ENCODE measurements around the gene NOX3.

NOX3 gene

DNA sequence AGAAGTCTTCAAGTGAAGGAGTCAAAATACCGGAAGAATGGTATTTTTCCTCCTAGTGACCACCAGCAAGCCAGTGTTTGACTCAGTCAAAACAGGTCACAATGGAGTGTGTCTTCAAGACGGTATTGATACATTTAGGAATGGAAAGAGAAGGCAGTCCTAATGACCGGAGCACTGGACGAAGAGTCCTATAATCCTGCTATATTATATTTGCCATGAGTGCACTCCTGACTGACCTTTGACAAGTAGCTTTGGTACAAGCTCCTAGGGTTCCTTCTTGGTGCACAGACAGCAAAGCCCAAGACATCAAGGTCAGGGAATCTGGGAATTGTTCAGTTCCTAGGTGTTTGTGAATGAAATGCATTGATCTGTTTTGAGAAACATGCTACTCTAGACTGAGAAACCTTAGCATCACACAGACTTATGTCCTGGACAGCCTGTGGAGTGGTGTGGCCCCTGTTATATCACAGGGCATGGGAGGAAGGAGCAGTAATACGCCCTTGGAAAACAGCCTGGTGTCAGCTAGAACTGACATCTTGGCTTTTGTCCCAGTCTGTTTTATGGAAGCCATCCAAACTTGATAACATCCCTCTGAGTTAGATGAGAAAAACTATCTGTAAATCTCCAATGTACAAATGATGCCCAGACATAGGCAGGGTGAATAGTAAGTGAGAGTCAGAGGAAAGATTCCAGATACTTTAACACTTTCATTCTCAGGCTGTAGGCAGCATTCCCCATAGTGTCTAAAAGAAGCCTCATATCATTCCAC lies 18.5 kb downstream of the NOX3 start:
- in situ Hi-C loops (cut with MboI; ENCODE audit: low sequenced_read_pairs) = no loop called here

DNA sequence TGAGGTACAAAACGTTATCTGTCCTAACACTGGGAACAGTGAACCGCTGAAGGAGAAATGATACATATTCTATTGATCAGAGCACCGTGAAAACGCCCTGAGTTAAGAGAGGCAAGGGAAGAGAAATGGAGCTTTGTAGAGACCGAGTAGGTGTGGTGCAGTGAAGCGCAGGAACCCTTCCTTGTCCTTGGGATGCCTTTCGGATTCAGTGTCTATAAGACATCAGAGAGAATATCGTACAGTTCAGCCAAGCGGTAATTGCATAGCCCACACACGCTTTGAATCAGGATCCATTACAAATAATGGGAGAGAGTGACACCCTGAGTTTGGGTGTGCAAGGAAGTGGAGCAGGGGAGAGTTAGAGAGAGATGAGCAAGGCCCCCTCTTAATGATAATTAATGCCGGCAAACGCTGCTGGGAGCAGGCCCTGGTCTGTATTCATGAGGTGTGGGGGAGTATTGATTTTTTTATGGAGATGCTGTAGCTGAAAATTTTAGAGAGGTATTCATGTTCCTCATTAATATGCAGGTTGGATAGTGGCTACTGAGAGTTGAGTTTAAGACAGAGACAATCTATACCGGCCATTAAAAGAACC lies 20.7 kb downstream of the NOX3 start:
- in situ Hi-C loops (cut with MboI; ENCODE audit: low sequenced_read_pairs) = no loop called here

DNA sequence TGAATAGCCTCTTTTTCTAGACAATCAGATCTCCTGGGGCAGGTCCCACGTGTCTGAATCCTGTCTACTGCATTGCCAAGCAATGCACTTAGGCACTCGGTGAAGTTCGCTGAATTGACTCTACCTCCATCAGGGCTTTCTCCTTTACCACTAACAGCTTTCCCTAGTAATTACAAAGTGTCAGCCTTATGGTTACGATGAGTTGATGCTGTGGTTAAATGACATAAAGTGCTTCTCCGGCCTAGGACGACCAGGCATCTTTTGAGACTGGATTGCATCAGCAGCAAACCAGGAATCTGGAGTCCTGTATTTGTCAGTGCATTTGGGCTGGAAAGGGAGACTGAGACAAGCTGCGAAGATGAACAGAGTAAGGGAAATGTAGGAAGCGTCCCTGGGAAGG lies 21.5 kb downstream of the NOX3 start:
- in situ Hi-C loops (cut with MboI; ENCODE audit: low sequenced_read_pairs) = no loop called here

DNA sequence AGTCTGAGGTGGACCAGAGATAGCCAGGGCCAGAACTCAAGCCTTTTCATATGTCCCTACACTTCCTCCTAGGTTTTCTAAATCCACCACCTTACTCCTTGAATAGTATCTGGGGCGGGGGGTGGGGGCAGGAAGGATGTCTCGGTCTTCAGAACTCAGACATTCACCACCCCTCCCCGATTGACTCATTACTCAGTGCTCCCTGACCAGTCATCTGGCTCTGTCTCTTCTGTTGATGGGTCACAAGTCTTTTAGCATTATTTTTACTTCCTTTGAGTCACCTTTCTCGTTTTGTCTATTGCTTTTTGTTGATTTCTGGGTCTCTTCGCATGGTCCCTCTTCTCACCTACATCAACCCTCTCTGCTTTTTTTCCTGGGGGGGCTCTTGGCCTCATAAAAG lies 23.3 kb downstream of the NOX3 start:
- in situ Hi-C loops (cut with MboI; ENCODE audit: low sequenced_read_pairs) = no loop called here

DNA sequence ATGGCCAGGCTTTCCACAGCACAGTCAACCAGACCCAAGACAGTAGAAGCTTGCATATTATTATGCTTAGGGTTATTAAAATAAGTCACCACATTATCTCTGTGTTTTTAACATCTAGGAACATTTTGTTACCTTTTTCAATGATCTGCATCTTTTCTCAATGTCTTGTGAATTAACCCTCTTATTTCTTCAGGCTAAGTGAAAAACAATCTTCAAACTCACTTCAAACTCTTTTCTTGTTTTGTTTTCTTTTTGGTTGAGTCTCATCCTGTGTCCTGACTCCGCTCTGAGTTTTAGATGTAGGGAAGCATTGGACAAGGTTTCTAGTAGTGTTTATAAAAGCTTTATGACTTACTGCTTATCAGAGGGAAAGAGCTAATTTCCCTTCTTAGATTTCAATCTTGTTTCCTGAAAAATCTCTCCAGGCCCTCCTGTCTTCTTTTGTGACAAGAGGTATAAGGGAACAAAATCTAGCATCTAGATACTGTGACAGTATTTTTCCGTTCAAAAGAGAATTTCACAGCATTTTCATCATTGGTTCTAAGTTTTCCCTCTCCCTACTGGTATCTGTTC lies 26.2 kb downstream of the NOX3 start:
- in situ Hi-C loops (cut with MboI; ENCODE audit: low sequenced_read_pairs) = no loop called here

DNA sequence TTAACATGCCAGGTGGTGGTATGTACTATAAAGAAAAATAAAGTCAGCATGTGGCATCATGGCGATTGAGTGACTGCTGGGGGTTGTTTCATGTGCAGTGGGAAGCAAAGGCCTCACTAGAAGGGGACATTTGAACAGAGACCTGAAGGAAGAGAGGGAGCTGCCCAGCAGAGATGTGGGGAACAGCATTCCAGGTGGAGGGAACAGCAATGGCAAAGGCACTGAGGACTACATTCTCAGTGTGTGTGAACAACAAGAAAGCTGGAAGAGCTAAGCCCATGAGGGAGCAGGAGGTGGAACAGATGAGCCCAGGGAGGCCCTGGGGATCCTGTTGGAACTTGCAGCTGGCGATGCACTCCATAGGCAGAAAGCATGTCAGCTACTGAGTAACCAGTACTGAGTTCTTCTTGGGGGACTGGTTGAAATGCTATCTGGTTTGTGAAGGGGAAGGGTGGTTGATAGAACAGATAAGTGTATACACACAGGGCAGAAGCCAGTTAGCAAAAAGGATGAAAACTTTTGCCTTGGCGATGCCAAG lies 29.2 kb downstream of the NOX3 start:
- in situ Hi-C loops (cut with MboI; ENCODE audit: low sequenced_read_pairs) = no loop called here

DNA sequence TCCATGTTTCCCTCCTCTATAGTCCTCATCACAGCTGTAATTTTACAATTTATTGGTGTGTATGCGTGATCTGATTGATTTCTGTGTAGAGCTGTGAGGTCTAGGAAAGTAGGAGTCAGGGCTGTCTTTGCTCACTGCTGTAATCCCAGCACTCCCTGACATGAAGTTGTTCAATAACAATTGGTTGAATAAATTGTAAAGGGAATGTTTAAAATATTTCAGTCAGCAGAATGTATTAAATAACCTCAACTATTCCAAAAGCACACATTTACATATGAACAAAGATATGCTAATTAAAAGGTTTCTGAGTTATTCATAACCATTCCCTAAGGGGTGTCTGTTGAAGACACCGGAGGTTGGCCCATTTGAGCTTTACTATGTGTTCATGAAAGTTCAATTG lies 31.5 kb downstream of the NOX3 start:
- in situ Hi-C loops (cut with MboI; ENCODE audit: low sequenced_read_pairs) = no loop called here

DNA sequence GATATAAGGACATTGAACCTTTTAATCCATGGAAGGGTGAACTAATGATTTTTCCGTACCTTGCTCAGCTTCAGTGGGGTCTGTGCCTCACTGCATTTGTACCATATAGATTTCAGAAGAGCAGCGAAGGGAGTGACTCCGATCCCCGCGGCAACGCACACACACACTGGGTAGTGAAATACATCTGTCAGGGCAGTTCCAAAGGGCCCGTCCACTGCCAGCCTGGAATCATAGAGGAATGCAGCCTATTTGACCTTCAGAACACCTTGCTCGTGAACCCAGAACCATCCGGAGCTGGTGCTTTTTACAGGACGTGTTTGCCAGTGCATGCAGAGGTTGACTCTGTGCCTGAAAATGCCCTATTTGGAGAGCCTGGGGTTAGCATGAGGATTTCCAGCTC lies 33.0 kb downstream of the NOX3 start:
- in situ Hi-C loops (cut with MboI; ENCODE audit: low sequenced_read_pairs) = no loop called here

DNA sequence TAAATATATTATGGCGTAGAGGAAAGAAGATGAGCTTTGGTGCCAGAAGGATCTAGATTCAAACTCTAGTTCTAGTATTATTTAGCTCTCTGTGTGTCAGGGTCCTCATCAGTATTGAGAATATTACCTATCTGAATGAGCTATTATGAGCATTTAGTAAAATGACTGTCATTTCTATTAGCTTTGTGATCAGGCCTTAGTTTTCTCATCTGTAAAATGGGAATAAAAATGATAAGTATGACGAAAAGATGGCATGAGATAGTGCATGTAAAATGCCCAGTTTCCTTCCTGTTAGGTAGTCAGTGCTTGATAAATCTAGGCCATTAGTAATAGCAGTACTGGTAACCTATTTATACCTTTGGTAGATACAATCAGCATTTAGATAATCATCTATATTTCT lies 35.1 kb downstream of the NOX3 start:
- in situ Hi-C loops (cut with MboI; ENCODE audit: low sequenced_read_pairs) = no loop called here

DNA sequence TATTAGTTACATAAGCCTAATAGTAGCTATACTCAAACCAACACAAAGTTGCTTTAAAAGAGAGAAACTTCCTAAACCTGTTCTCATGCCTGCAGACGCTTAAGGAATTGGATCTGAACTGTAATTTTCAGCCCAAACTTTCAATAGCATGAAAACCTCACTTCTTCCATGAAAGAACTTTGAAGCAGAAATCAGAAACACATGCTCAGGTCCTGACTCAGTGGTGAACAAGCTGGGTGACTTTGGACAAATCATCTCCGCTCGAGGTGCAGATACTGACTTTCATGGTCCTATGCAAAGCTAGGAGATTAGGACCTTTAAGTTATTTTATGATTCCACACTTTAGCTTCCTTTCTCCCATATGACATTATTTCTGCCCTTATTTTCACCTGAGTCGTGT lies 36.5 kb downstream of the NOX3 start:
- in situ Hi-C loops (cut with MboI; ENCODE audit: low sequenced_read_pairs) = no loop called here

DNA sequence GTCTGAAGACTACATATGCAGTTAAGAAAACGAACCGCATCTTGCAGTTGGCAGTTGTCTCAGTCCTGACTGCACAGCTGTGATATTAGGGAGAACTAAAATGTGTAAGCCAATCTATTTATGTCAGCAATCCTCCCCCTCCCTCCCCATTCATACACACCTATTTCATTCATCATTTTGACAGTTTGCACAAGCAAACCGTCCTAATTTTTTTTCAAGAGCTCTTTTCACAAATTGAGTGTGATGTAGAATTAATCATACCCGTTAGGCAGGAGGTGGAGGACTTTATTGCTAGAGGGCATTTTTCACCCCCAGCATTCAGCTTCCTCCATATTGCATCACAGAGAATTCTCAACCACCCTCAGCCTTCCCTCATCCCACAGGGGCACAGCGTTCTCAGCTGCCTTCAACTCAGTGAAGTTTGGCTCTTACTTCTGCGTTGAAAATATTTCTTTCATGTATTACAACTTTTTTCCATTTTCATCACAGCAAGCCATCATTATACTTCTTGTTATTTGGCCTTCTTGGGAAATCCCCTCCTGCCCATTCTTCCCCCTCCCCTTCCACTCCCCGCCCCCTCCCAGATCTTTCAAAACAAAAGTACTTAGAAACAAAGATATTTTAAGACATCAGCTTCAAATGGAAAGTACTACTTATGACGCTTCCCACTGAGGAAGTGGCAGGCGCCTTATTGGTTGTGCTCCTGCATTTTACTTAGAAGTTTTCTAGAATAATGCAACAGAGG lies 37.5 kb downstream of the NOX3 start:
- in situ Hi-C loops (cut with MboI; ENCODE audit: low sequenced_read_pairs) = no loop called here

DNA sequence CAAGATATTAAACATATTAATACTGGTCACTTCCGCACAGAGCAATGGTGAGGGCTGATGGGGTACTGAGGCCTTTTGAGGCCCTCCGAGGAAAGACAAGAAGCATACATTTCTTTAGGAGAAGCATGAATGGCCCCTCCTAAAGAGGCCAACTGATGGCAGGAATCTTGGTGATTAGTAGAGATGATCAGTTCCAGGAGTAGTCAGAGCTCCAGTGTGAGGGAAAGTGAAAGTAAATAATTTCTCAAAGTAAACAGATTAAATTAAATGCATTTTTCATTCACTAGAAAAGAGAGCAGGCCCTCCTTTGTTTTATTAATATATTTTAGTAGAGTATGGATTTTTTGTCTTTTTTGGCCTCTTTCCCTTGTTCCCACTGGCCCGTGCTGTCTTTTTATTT lies 38.2 kb downstream of the NOX3 start:
- in situ Hi-C loops (cut with MboI; ENCODE audit: low sequenced_read_pairs) = no loop called here

DNA sequence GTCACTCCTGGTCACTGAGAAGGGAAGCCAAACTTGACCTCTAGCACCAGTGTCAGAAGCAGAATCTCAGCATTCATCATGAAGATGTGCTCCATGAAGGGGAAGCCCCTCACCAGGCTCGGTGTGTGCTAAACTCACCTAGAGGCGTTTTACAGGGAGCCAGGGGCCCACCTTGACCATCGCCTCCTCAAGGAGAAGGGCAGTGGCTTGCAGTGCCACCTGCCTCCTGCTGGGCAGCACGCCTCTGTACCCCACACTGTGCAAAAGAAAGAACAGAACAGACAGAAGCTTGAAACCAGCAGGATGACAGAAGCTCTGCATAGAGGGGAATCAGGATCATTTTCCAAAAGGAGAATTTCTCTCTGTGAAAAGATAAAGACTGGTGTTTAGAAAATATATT lies 39.7 kb downstream of the NOX3 start:
- in situ Hi-C loops (cut with MboI; ENCODE audit: low sequenced_read_pairs) = no loop called here

DNA sequence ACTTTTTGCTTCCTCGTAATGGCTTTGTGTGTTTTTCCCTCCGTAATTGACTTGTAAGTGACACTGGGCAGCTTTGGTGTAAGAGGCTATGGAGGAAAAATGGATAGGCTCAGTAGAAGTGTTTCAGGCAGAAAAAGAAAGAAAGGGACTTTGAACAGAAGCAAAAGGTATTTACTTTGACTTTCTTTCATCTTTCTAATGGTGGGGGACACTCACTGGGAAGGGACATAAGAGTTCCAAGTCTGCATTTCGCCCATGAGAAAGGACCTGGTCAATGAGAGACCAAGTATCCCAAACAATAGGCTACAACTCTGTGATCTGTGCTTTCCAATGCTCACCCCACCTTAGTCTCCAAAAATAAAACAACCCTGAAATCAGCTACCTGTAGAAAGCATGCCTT lies 41.6 kb downstream of the NOX3 start:
- in situ Hi-C loops (cut with MboI; ENCODE audit: low sequenced_read_pairs) = no loop called here

DNA sequence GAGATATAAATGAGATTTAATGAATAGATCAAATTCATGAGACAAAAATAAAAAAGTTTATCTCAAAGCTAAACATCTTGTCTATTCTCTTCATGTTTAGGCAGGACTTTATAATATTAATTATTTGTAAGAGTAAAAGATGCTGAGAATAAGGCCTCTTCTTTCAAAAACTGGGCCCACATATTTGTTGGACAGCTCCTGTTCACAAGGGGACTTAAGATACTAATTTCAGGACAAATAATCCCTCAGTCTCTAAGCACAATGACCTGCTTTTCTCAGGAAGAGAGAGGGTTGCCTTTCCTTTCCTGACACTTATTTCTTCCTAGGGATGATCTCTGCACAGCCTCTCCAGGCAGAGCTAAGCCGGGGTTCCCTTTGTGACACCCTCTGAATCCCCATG lies 43.3 kb downstream of the NOX3 start:
- in situ Hi-C loops (cut with MboI; ENCODE audit: low sequenced_read_pairs) = no loop called here

DNA sequence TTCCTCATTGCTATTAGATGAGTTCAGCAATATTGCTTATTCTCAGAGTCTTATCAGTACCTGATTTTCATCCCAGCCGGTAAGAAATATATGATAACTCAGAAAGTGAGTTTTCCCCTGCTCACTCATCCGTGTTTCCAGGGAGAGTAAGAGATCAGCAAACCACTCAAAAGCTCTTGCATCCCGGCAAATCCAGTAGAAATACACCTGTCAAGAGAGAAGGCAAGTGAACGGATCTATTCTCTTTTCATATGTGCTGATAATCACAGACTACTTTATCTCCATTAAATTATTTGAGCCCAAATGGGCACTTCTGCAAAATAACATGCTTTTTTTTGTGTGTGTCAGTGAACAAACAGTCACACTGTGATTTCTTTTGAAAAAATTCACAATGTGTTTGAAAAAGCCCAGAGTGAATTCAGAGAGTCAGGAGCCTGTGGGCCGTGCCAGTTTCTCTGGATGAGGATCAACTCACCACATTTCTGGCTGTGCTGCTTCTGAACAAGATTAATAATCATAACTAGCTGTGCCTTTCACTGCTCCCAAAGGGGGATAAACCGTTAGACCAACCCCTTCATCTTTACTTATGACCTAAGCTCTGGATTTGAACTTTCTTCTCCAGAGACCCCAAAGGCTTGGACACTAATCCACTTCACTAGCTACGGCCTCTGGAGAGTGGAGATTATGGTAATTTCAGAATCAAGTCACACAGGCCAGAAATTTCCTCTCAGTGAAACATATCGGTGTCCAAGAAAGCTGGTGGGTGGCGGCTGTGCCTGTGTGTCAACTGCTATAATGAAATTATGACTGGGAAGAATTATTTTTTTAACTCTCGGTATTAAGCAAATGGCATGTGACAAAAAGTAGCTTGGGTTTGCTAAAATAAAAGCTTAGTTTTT lies 44.2 kb downstream of the NOX3 start:
- in situ Hi-C loops (cut with MboI; ENCODE audit: low sequenced_read_pairs) = no loop called here

DNA sequence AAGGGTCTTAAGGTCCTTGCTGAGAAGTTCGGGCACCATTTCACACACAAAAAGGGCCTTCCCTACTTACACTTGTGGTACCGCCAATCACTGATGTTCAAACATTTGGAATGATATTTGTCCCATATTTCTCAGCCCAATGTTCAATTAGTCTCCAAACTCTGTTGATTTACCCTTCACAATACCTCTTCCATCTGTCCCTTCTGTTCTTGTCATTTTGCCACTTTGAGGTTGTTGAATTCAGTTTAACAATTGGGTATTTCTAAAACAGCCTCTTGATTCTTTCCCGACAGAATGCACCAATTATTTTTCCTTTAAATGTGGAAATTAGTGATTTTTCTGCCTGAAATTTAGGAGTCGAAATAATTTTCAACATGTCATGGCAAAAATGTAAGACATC lies 46.2 kb downstream of the NOX3 start:
- in situ Hi-C loops (cut with MboI; ENCODE audit: low sequenced_read_pairs) = no loop called here

DNA sequence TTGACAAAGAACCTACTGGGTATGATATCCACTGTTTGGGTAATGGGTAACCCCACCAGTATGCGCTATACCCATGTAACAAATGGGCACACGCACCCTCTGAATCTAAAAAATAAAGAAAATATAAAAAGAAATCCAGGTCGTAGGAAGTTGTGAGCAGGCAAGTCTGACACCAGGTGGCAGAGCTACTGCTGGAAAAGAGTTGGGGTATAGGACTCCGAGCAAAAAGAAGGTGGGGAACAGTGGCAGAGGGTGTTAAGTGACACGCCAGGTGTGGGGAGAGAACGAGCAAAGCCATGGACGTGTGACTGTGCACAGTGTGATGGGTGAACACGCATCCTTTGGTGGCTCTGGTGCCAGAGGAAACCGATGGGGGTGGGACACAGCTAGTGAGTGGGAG lies 46.7 kb downstream of the NOX3 start:
- in situ Hi-C loops (cut with MboI; ENCODE audit: low sequenced_read_pairs) = no loop called here

DNA sequence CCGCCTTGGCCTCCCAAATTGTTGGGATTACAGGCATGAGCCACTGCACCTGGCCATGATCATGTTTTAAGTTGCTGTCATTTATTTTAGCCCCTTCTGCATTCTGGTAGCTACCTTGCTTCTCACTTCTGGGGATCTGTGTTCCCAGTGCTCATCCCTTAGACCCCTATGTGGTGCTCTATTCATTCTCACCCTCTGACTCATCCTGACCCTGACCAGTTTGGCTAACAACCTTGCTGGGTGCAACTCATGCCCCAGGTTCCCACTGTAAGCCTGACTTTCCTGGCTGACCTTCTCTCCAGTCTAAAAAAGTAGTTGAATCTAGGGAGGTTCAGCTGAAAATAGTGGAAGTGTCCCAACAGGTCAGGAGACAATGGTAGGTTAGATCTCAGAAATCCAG lies 47.4 kb downstream of the NOX3 start:
- in situ Hi-C loops (cut with MboI; ENCODE audit: low sequenced_read_pairs) = no loop called here

DNA sequence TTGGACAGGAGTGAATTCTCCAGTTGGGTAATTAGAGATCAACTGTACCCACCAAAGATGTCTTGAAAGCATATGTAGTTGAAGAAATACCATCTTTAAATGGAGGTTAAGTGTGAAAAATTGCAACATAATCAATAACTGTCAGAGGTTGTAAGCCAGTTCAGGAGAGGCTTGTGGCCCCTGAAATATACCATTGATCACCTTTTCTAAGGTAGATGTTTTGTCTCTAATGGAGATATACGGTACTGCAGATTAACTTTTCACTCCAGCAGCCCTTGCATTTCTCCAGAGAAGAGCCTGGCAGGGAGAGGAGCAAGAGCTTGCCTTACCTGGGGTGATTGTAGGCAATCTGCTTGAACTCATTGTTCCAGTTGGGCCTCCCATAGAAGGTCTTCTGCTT lies 48.8 kb downstream of the NOX3 start:
- in situ Hi-C loops (cut with MboI; ENCODE audit: low sequenced_read_pairs) = no loop called here

DNA sequence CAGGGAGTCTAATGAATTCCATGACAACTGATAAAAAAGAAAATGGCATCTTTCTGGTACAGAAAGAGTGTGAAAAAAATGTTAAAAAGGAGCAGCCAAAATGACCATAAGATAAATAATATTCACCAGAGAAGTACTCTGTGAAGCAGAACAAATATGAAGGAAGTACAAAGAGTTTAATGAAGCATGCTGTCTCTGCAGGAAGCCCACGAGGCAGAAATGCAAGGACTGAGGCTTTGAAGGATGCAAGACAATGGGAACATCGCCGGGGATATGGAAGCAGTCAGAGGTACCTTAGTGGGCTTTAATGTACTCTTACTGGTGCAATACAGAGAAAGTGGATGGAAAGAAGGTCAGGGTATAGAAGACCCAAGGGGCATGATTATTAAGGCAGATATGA lies 50.7 kb downstream of the NOX3 start:
- in situ Hi-C loops (cut with MboI; ENCODE audit: low sequenced_read_pairs) = no loop called here

Data from HL-60/S4 (cell line).